Umbilical cord (tissue), 1 donor: Measurements from ENCODE around the gene AP3S2. TPM values are rescaled to one million over a fixed set of nuclear protein-coding genes. Genes with fewer than 3 reads are reported as not detected.

Experiments used
- total RNA-seq: library from RNA; depleted of rRNA; stranded (reverse); fragments of >200 nt; gene quantifications from one replicate; pipeline ENCODE4 v1.2.3, GENCODE V29; 2014; ENCODE audit warnings: low replicate concordance; ENCODE audit not compliant: insufficient read depth

Gene AP3S2
- total RNA-seq, 1 donor from 2014 or later, result 65.2 TPM

Other genes with a start within 250 kb of the AP3S2 start
- 8.2 TPM for gene KIF7, start 238.5 kb downstream of the AP3S2 start, total RNA-seq
- gene PLIN1, start 214.6 kb downstream of the AP3S2 start, total RNA-seq, result 2.2 TPM
- 5.1 TPM for gene PEX11A, start 203.2 kb downstream of the AP3S2 start, total RNA-seq
- 1.7 TPM for gene WDR93, start 203.2 kb downstream of the AP3S2 start, total RNA-seq
- 2.9 TPM for gene MESP1, start 142.7 kb downstream of the AP3S2 start, total RNA-seq
- gene MESP2, start 117.7 kb downstream of the AP3S2 start, total RNA-seq, result not detected
- 5.8 TPM for gene ANPEP, start 79.1 kb downstream of the AP3S2 start, total RNA-seq
- gene ARPIN, start 19.0 kb upstream of the AP3S2 start, total RNA-seq, result 16.6 TPM
- gene ZNF710, start 107.3 kb upstream of the AP3S2 start, total RNA-seq, result 9.4 TPM
- 90.8 TPM for gene IDH2, start 208.5 kb upstream of the AP3S2 start, total RNA-seq